ENCODE measurements around the gene LOXHD1.

The LOXHD1 gene

GRCh38 chr18:46546111-46546640, 110.8 kb downstream of the LOXHD1 start:
- no peak for DNase-seq (ENCODE audit: low read depth in 3 of 3)

- no peak for DNase-seq (ENCODE audit: low read depth in 3 of 3)
Observed at GRCh38 chr18:46542545-46542944, 114.5 kb downstream of the LOXHD1 start.

GRCh38 chr18:46541626-46542189, 115.3 kb downstream of the LOXHD1 start:
- DNase-seq (ENCODE audit: low read depth in 3 of 3) = no peak

- no peak for DNase-seq (ENCODE audit: low read depth in 3 of 3)
Observed at GRCh38 chr18:46538376-46538775, 118.6 kb downstream of the LOXHD1 start.

GRCh38 chr18:46536215-46536874, 120.7 kb downstream of the LOXHD1 start:
- DNase-seq (ENCODE audit: low read depth in 3 of 3) = no peak

GRCh38 chr18:46531482-46531881, 125.5 kb downstream of the LOXHD1 start:
- DNase-seq (ENCODE audit: low read depth in 3 of 3) = no peak

- no peak for DNase-seq (ENCODE audit: low read depth in 3 of 3)
Observed at GRCh38 chr18:46528037-46528436, 129.0 kb downstream of the LOXHD1 start.

GRCh38 chr18:46519870-46520269, 137.2 kb downstream of the LOXHD1 start:
- no peak for DNase-seq (ENCODE audit: low read depth in 3 of 3)

- DNase-seq (ENCODE audit: low read depth in 3 of 3) = no peak
Observed at GRCh38 chr18:46518438-46518837, 138.6 kb downstream of the LOXHD1 start.

GRCh38 chr18:46516555-46516954, 140.5 kb downstream of the LOXHD1 start:
- no peak for DNase-seq (ENCODE audit: low read depth in 3 of 3)

GRCh38 chr18:46510386-46510785, 146.6 kb downstream of the LOXHD1 start:
- no peak for DNase-seq (ENCODE audit: low read depth in 3 of 3)

GRCh38 chr18:46509530-46509929, 147.5 kb downstream of the LOXHD1 start:
- no peak for DNase-seq (ENCODE audit: low read depth in 3 of 3)

- no peak for DNase-seq (ENCODE audit: low read depth in 3 of 3)
Observed at GRCh38 chr18:46506974-46507586, 149.9 kb downstream of the LOXHD1 start.

GRCh38 chr18:46502444-46502843, 154.6 kb downstream of the LOXHD1 start:
- no peak for DNase-seq (ENCODE audit: low read depth in 3 of 3)

- no peak for DNase-seq (ENCODE audit: low read depth in 3 of 3)
Observed at GRCh38 chr18:46497129-46497528, 159.9 kb downstream of the LOXHD1 start.

- no peak for DNase-seq (ENCODE audit: low read depth in 3 of 3)
Observed at GRCh38 chr18:46488471-46489213, 168.4 kb downstream of the LOXHD1 start.

GRCh38 chr18:46485675-46486194, 171.3 kb downstream of the LOXHD1 start:
- no peak for DNase-seq (ENCODE audit: low read depth in 3 of 3)

GRCh38 chr18:46484971-46485370, 172.0 kb downstream of the LOXHD1 start:
- no peak for DNase-seq (ENCODE audit: low read depth in 3 of 3)

- no peak for DNase-seq (ENCODE audit: low read depth in 3 of 3)
Observed at GRCh38 chr18:46482831-46483230, 174.2 kb downstream of the LOXHD1 start.

GRCh38 chr18:46481847-46482245, 175.2 kb downstream of the LOXHD1 start:
- DNase-seq (ENCODE audit: low read depth in 3 of 3) = no peak

GRCh38 chr18:46481048-46481846, 175.8 kb downstream of the LOXHD1 start:
- DNase-seq (ENCODE audit: low read depth in 3 of 3) = peak in 2 of 3 experiments; percentile 10 to 32
